Retinal pigment epithelial cell (primary cell): ENCODE results near the gene CD151.
A peak's percentile ranks its signal among the peaks of the same experiment; 100 is the strongest.

Experiments used
- DNase-seq: peaks from one replicate; pipeline ENCODE4 v3.0.0-alpha.2; 2010; ENCODE audit warnings: low read depth
- H3K4me3 ChIP-seq: 2 replicates; pipeline ENCODE4 v1.5.1; 2011; ENCODE audit warnings: mild to moderate bottlenecking, low read length, control low read depth, moderate library complexity
- CTCF ChIP-seq: conservative IDR thresholded peaks from 2 replicates; pipeline ENCODE4 v1.5.1; 2011; ENCODE audit warnings: low read depth, low read length, control low read depth, inconsistent platforms

The CD151 gene

GRCh38 chr11:872799-873198 lies 40.0 kb downstream of the CD151 start:
- DNase-seq: no peak
- no peak for TF ChIP-seq CTCF
- H3K4me3 ChIP-seq: no peak overlapping the region

- no peak overlapping the region for H3K4me3 ChIP-seq
- DNase-seq: no peak
- no peak for TF ChIP-seq CTCF
Observed at GRCh38 chr11:873706-874105, 41.0 kb downstream of the CD151 start.

GRCh38 chr11:875203-875602 lies 42.5 kb downstream of the CD151 start:
- no peak overlapping the region for H3K4me3 ChIP-seq
- DNase-seq: no peak
- TF ChIP-seq CTCF: no peak

GRCh38 chr11:875769-876301 lies 43.1 kb downstream of the CD151 start:
- no peak for TF ChIP-seq CTCF
- no peak for DNase-seq

GRCh38 chr11:876545-876944 lies 43.8 kb downstream of the CD151 start:
- TF ChIP-seq CTCF: no peak
- DNase-seq: no peak
- no peak overlapping the region for H3K4me3 ChIP-seq

More at GRCh38 chr11:875769-876301, 43.1 kb downstream of the CD151 start:
- H3K4me3 ChIP-seq: no peak overlapping the region

GRCh38 chr11:877565-877964 lies 44.8 kb downstream of the CD151 start:
- TF ChIP-seq CTCF: no peak
- DNase-seq: no peak
- no peak overlapping the region for H3K4me3 ChIP-seq

- TF ChIP-seq CTCF: peak; percentile 13
- no peak overlapping the region for H3K4me3 ChIP-seq
- DNase-seq: no peak
Observed at GRCh38 chr11:880447-880846, 47.7 kb downstream of the CD151 start.
